ENCODE measurements around the gene CD8A.

DNA sequence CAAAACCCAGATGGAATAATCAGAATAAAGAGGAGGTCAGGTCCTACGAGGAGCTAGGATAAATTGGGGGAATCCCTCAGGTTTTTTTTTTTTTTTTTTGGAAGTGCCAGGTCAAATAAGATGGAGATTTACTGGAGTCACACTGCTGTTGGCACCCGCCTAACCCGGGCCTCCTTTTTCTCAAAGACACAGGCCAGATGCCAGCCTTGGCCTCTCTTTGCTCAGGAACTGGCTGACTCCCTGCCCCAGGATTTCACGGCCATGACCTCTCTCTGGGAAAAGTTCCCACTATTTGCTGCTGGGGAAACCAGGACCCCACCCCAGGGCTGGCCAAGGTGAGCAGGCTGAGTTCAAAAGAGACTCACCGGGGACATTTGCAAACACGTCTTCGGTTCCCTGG is 2.5 kb downstream of the CD8A start:
- no peak for TF ChIP-seq CTCF (IDR thresholded peaks at IDR 0.05; ENCODE audit: insufficient read depth, low read depth, low read length)
- TF ChIP-seq EZH2 (IDR thresholded peaks at IDR 0.05; ENCODE audit: insufficient read depth, low read length): no peak

All from astrocyte (in vitro differentiated cells and primary cell).